Thyroid gland (tissue), 4 donors: ENCODE data around the gene PIGM. TPM values are rescaled to one million over a fixed set of nuclear protein-coding genes. Genes with fewer than 3 reads are reported as not detected.

Experiments used
- DNase-seq, 2 donors: peaks; one replicate each; pipeline ENCODE4 v3.0.0-alpha.2; 2019
- H3K27ac ChIP-seq, 3 donors: fragments of 200-600 bp; sonication (generic); 1 replicate in 2 of 3; 2 replicates in 1 of 3; pipeline ENCODE4 v1.5.1; 2016 to 2019; ENCODE audit warnings: mild to moderate bottlenecking in 1 of 3, moderate library complexity in 1 of 3
- H3K27me3 ChIP-seq: fragments of 200-600 bp; sonication (generic); one replicate; pipeline ENCODE4 v1.5.1; 2019
- H3K36me3 ChIP-seq, 2 donors: fragments of 200-600 bp; sonication (generic); one replicate each; pipeline ENCODE4 v1.5.1; 2016 to 2019
- H3K4me1 ChIP-seq, 2 donors: fragments of 200-600 bp; sonication (generic); one replicate each; pipeline ENCODE4 v1.5.1; 2017 to 2019
- H3K4me3 ChIP-seq, 3 donors: fragments of 200-600 bp; sonication (generic); replicated peaks in 1 of 3; 1 replicate in 2 of 3; 2 replicates in 1 of 3; pipeline ENCODE4 v1.5.1; 2016; ENCODE audit warnings: mild to moderate bottlenecking in 1 of 3
- H3K9me3 ChIP-seq: fragments of 200-600 bp; sonication (generic); one replicate; pipeline ENCODE4 v1.5.1; 2017
- POLR2A ChIP-seq, 2 donors: fragments of 450-650 bp; IDR thresholded peaks; one replicate each; pipeline ENCODE4 v1.6.1; 2017; ENCODE audit warnings: antibody characterized with exemption in 2 of 2, mild to moderate bottlenecking in 2 of 2, moderate library complexity in 1 of 2
- WGBS, 2 donors: methylation state at CpG; one replicate each; pipeline ENCODE4 v1.1.5; 2017; 5-methylcytosine and 5-hydroxymethylcytosine counted together
- intact Hi-C: fragments of 100-400 bp; cut with DNase I; formaldehyde crosslinking; loops from one replicate; pipeline ENCODE4 v1.15.1; 2023
- total RNA-seq, 4 donors: library from RNA; depleted of rRNA; stranded (reverse); fragments of >200 nt; gene quantifications; one replicate each; pipeline ENCODE4 v1.2.3, GENCODE V29; 2016
- TF ChIP-seq, protein P1 (sequence below), 6 experiments: fragments of 200-600 bp in 3 of 6; fragments of 450-650 bp in 3 of 6; sonication (generic) in 3 of 6; IDR thresholded peaks; one replicate each; pipeline ENCODE4 v1.5.1; 2016 to 2019; ENCODE audit warnings: antibody characterized with exemption in 6 of 6, mild to moderate bottlenecking in 2 of 6, inconsistent platforms in 1 of 6, moderate library complexity in 1 of 6

Gene PIGM
- total RNA-seq, 4 donors from 2014 or later, result 6.7 to 10.0 (median 7.4) TPM

DNA sequence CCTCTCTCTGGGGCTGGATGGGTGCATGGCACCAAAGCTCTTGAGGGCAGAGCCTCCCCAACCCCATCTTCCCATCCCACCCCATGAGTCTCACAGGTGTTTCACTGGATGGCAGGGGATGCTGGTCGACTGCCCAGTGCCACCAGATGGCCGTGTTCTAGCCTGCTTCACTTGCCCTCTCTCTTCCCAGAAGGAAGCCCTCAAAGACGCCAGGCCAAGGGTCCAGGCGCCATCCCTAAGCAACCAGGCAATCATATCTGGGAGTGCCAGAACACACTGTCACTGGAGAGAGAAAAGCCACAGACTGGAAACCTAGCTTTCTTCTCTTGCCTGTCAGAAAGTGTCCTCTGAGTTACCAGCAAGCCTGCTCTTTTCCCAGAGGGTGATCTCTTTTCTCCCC lies 26.7 kb downstream of the PIGM start:
- no peaks in the 10 kb centered on the region for H3K27me3 ChIP-seq
- H3K9me3 ChIP-seq, result no peaks in the 10 kb centered on the region
- H3K4me1 ChIP-seq, result no peaks in the 10 kb centered on the region
- 71 to 87% methylated on average over 4 of the region's 4 CpGs for WGBS, 2 donors
- intact Hi-C loops, result loop anchor here (2.0 kb wide), 1 partner anchor 68 kb away; no protein-coding TSS in a partner anchor
- H3K36me3 ChIP-seq, result no peaks in the 10 kb centered on the region
- no peak overlapping the region for H3K4me3 ChIP-seq
- H3K27ac ChIP-seq, result no peak overlapping the region
- TF ChIP-seq POLR2A (IDR thresholded peaks at IDR 0.05), result no peak
- TF ChIP-seq, protein P1, sequence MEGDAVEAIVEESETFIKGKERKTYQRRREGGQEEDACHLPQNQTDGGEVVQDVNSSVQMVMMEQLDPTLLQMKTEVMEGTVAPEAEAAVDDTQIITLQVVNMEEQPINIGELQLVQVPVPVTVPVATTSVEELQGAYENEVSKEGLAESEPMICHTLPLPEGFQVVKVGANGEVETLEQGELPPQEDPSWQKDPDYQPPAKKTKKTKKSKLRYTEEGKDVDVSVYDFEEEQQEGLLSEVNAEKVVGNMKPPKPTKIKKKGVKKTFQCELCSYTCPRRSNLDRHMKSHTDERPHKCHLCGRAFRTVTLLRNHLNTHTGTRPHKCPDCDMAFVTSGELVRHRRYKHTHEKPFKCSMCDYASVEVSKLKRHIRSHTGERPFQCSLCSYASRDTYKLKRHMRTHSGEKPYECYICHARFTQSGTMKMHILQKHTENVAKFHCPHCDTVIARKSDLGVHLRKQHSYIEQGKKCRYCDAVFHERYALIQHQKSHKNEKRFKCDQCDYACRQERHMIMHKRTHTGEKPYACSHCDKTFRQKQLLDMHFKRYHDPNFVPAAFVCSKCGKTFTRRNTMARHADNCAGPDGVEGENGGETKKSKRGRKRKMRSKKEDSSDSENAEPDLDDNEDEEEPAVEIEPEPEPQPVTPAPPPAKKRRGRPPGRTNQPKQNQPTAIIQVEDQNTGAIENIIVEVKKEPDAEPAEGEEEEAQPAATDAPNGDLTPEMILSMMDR (IDR thresholded peaks at IDR 0.05), result no peak
- no peak for DNase-seq

DNA sequence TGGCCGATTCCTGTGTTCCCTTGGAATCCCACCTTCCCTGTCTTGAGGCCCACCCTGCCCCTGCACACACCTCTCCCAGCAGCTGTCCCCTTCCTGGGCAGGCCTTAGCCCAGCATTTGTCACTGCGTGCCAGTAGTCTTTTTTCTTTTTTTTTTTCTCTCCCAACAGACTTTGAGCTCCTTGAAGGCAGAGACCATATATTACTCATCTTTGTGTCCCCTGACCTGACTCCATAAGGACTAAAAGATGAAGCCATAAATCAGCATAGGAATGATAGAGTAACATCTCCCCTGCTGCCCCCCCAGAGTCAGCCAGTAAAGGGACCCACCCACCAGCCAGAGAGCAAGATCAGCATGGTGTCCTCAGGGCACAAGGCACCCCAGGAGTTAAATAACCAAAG lies 27.4 kb downstream of the PIGM start:
- no peaks in the 10 kb centered on the region for H3K9me3 ChIP-seq
- H3K27ac ChIP-seq, result no peak overlapping the region
- TF ChIP-seq, protein P1 (IDR thresholded peaks at IDR 0.05), result no peak
- intact Hi-C loops, result loop anchor here (2.0 kb wide), 1 partner anchor 68 kb away; no protein-coding TSS in a partner anchor
- no peak overlapping the region for H3K4me3 ChIP-seq
- no peaks in the 10 kb centered on the region for H3K4me1 ChIP-seq
- H3K27me3 ChIP-seq, result no peaks in the 10 kb centered on the region
- no peak for DNase-seq
- 80 to 84% methylated on average over 2 of the region's 2 CpGs for WGBS, 2 donors
- no peaks in the 10 kb centered on the region for H3K36me3 ChIP-seq

DNA sequence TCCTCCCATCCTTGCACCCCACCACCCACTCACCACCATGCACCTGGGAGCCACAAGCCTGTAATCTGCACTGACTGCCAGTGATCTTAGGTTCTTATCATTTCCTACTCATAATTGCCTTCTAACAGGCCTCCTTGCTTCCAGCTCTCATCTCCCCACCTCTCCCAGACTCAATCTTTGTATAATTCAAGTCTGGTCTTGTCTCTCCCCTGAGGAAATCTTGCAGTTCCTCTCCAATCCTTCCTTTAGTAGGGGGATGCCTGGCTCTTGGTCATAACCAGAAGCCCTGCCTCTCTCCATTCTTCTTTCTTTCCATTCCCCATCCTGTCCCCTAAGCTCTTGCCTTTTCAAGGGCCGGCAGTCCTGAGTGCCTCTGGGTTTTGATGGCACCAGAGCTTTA lies 27.8 kb downstream of the PIGM start:
- no peaks in the 10 kb centered on the region for H3K27me3 ChIP-seq
- WGBS, 2 donors, result 82 to 87% methylated on average over 1 of the region's 1 CpG
- H3K9me3 ChIP-seq, result no peaks in the 10 kb centered on the region
- no peak overlapping the region for H3K4me3 ChIP-seq
- no peaks in the 10 kb centered on the region for H3K36me3 ChIP-seq
- DNase-seq, result no peak
- intact Hi-C loops, result loop anchor here (2.0 kb wide), 1 partner anchor 67 kb away; no protein-coding TSS in a partner anchor
- no peak overlapping the region for H3K27ac ChIP-seq
- TF ChIP-seq, protein P1 (IDR thresholded peaks at IDR 0.05), result no peak
- no peak for TF ChIP-seq POLR2A (IDR thresholded peaks at IDR 0.05)
- H3K4me1 ChIP-seq, result no peaks in the 10 kb centered on the region

DNA sequence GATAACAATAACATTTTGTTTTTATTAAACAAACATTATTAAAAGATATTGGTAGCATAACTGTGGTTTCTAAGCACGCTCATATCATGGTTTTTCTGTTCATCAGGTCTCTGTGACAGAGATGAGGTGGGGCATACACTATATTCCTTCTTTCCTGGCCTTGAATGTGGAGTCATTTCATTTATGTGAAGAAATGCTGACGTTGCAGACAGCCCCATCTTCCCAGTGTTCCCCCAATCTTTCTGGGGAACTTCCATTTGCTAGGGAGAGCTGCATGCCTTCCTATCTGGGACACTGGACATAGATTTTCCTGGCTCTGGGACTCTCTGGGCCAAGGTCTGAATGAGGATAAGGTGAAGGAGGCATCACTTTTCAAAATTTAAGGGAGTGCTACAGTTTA lies 30.4 kb downstream of the PIGM start:
- TF ChIP-seq, protein P1 (IDR thresholded peaks at IDR 0.05), result no peak
- TF ChIP-seq POLR2A (IDR thresholded peaks at IDR 0.05), result no peak
- H3K4me1 ChIP-seq, result no peaks in the 10 kb centered on the region
- WGBS, 2 donors, result 76 to 77% methylated on average over 2 of the region's 2 CpGs
- H3K9me3 ChIP-seq, result no peaks in the 10 kb centered on the region
- no peak for DNase-seq
- no peaks in the 10 kb centered on the region for H3K27me3 ChIP-seq
- no peaks in the 10 kb centered on the region for H3K36me3 ChIP-seq
- H3K4me3 ChIP-seq, result no peak overlapping the region
- intact Hi-C loops, result no loop called here
- H3K27ac ChIP-seq, result no peak overlapping the region

DNA sequence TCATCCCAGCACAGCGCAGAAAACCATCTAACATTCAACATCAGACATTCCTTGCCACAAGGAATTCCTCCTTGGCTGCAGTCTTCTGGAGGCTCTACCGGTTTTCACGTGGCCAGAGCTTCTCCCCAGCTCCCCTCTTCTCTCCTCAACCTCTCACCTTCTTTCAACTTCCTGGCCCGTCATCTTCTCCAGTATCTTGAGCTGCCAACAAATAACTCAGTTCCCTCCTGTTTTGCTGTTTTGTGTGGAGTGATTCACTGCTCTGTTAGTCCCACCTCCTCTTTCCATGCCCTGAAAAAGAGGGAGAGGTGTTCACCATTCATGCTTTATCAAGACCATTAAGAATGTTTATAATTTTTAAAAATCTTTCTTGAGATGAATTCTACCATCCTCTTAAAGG lies 32.6 kb downstream of the PIGM start:
- no peak for DNase-seq
- Histone ChIP-seq H3K27ac (no peak overlapping the region), H3K4me3 (no peak overlapping the region), H3K36me3 (no peaks in the 10 kb centered on the region), H3K27me3 (no peaks in the 10 kb centered on the region), H3K4me1 (no peaks in the 10 kb centered on the region), H3K9me3 (no peaks in the 10 kb centered on the region)
- intact Hi-C loops, result no loop called here
- 56 to 63% methylated on average over 4 of the region's 4 CpGs for WGBS, 2 donors
- TF ChIP-seq, protein P1 (IDR thresholded peaks at IDR 0.05), result no peak
- no peak for TF ChIP-seq POLR2A (IDR thresholded peaks at IDR 0.05)
